SK-N-SH treated with all-trans-retinoic acid at 6 μM for 48 hours (cell line): ENCODE data around the gene KLK8.

Experiments
- ATAC-seq: fragments of 200-7000 bp; cut with Tn5 transposase; 3 replicates; pipeline ENCODE4 v1.9.1; 2020; ENCODE audit warnings: mild to moderate bottlenecking, moderate library complexity
- ARNTL ChIP-seq: fragments of 450-650 bp; formaldehyde crosslinking; IDR thresholded peaks from 2 replicates; pipeline ENCODE4 v1.5.0; 2020; ENCODE audit warnings: low read depth, mild to moderate bottlenecking, moderate library complexity, borderline replicate concordance
- BACH2 ChIP-seq: fragments of 250-450 bp; sonication (Bioruptor Pico); IDR thresholded peaks from 2 replicates; pipeline ENCODE4 v1.9.0; 2021; ENCODE audit warnings: mild to moderate bottlenecking, borderline replicate concordance
- CSDC2 ChIP-seq: fragments of 250-450 bp; sonication (Bioruptor Pico); IDR thresholded peaks from 2 replicates; pipeline ENCODE4 v1.5.0; 2020; ENCODE audit warnings: mild to moderate bottlenecking, moderate library complexity
- ESRRG ChIP-seq: fragments of 250-450 bp; sonication (Bioruptor Pico); IDR thresholded peaks from 2 replicates; pipeline ENCODE4 v1.6.1; 2021; ENCODE audit warnings: mild to moderate bottlenecking
- GLIS3 ChIP-seq: fragments of 250-450 bp; sonication (Bioruptor Pico); IDR thresholded peaks from 2 replicates; pipeline ENCODE4 v1.5.0; 2020; ENCODE audit warnings: mild to moderate bottlenecking, moderate library complexity
- ISL1 ChIP-seq: fragments of 250-450 bp; sonication (Bioruptor Pico); IDR thresholded peaks from 2 replicates; pipeline ENCODE4 v2.1.2; 2022; ENCODE audit warnings: mild to moderate bottlenecking, moderate library complexity
- OSR1 ChIP-seq: fragments of 250-450 bp; sonication (Bioruptor Pico); IDR thresholded peaks from 2 replicates; pipeline ENCODE4 v1.8.0; 2022; ENCODE audit warnings: moderate library complexity, mild to moderate bottlenecking, inconsistent platforms
- PPARA ChIP-seq: fragments of 250-450 bp; sonication (Bioruptor Pico); IDR thresholded peaks from 2 replicates; pipeline ENCODE4 v1.5.0; 2020; ENCODE audit warnings: mild to moderate bottlenecking, borderline replicate concordance
- RARB ChIP-seq: fragments of 250-450 bp; sonication (Bioruptor Pico); IDR thresholded peaks from 2 replicates; pipeline ENCODE4 v1.8.0; 2021; ENCODE audit warnings: mild to moderate bottlenecking, moderate library complexity
- SNAI2 ChIP-seq: fragments of 250-450 bp; sonication (Bioruptor Pico); IDR thresholded peaks from 2 replicates; pipeline ENCODE4 v1.5.0; 2020; ENCODE audit warnings: mild to moderate bottlenecking, moderate library complexity
- TCF4 ChIP-seq: fragments of 250-450 bp; sonication (Bioruptor Pico); IDR thresholded peaks from 2 replicates; pipeline ENCODE4 v1.8.0; 2021; ENCODE audit warnings: mild to moderate bottlenecking, moderate library complexity, borderline replicate concordance
- TOX ChIP-seq: fragments of 250-450 bp; sonication (Bioruptor Pico); IDR thresholded peaks from 2 replicates; pipeline ENCODE4 v1.8.0; 2021; ENCODE audit warnings: mild to moderate bottlenecking, moderate library complexity, borderline replicate concordance
- ZFP3 ChIP-seq: fragments of 250-450 bp; sonication (Bioruptor Pico); IDR thresholded peaks from 2 replicates; pipeline ENCODE4 v1.5.0; 2020; ENCODE audit warnings: mild to moderate bottlenecking, moderate library complexity
- ZNF565 ChIP-seq: fragments of 450-650 bp; formaldehyde crosslinking; conservative IDR thresholded peaks from 2 replicates; pipeline ENCODE4 v1.5.0; 2020; ENCODE audit warnings: low read depth, mild to moderate bottlenecking, moderate library complexity
- ZNF70 ChIP-seq: fragments of 450-650 bp; formaldehyde crosslinking; IDR thresholded peaks from 2 replicates; pipeline ENCODE4 v1.5.0; 2020; ENCODE audit warnings: mild to moderate bottlenecking, moderate library complexity
- ZNF8 ChIP-seq: fragments of 450-650 bp; formaldehyde crosslinking; IDR thresholded peaks from 2 replicates; pipeline ENCODE4 v1.5.0; 2020; ENCODE audit warnings: mild to moderate bottlenecking, moderate library complexity
- TF ChIP-seq, protein P1 (sequence below): fragments of 250-450 bp; sonication (Bioruptor Pico); IDR thresholded peaks from 2 replicates; pipeline ENCODE4 v1.5.1; 2020; ENCODE audit warnings: low read depth, mild to moderate bottlenecking, moderate library complexity
- TF ChIP-seq, protein P2 (sequence below): fragments of 250-450 bp; sonication (Bioruptor Pico); IDR thresholded peaks from 2 replicates; pipeline ENCODE4 v1.8.0; 2021; ENCODE audit warnings: low read depth, mild to moderate bottlenecking, moderate library complexity, borderline replicate concordance
- TF ChIP-seq, protein P3 (sequence below): fragments of 250-450 bp; sonication (Bioruptor Pico); IDR thresholded peaks from 2 replicates; pipeline ENCODE4 v1.8.0; 2020; ENCODE audit warnings: mild to moderate bottlenecking, moderate library complexity, borderline replicate concordance
- TF ChIP-seq, protein P4 (sequence below): fragments of 250-450 bp; sonication (Bioruptor Pico); IDR thresholded peaks from 2 replicates; pipeline ENCODE4 v1.5.0; 2020; ENCODE audit warnings: mild to moderate bottlenecking, moderate library complexity

Gene KLK8

DNA sequence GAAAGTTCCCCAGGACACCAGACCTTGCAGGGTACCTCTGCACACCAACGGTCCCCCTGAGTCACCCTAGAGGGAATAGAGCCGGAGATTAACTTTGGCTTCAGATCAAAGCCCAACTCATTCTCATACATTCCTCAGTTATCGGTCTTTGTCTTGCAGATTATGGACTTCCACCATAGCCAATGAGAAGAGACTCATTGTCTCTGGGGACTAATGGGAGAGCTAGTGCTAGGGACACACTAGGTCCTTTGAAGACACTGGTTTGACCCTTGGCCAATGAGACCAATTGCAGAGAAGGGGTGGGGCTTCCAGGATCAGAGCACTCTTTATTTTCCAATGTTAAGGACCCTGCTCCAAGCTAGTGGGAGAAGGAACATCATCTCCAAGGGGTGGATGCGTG lies 23.8 kb downstream of the KLK8 start (continued):
- TF ChIP-seq, protein P1, sequence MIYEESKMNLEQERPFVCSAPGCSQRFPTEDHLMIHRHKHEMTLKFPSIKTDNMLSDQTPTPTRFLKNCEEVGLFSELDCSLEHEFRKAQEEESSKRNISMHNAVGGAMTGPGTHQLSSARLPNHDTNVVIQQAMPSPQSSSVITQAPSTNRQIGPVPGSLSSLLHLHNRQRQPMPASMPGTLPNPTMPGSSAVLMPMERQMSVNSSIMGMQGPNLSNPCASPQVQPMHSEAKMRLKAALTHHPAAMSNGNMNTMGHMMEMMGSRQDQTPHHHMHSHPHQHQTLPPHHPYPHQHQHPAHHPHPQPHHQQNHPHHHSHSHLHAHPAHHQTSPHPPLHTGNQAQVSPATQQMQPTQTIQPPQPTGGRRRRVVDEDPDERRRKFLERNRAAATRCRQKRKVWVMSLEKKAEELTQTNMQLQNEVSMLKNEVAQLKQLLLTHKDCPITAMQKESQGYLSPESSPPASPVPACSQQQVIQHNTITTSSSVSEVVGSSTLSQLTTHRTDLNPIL (CRISPR knock-in tag): no peak
- TF ChIP-seq OSR1 (CRISPR knock-in tag) (no peak), SNAI2 (CRISPR knock-in tag) (no peak)

DNA sequence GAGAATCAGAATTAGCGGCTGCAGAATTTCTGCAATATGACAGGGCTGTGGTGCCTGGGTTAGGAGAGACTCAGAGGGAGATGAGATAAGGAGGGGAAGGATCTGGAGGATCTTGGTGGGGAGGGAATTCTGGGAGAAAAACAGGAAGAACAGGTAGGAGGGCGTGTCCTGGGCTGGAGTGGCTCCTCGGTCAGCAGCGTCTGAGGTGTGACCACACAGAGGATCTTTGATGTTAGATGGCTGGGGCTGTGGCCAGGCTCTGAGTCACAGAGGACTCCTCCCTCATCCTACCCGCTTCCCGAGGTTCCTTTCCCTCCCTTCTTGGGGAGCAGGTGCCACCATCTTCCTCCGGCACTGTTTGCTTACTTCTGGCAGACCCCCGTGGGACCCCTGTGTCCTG lies 25.6 kb downstream of the KLK8 start:
- ATAC-seq: no peak
- TF ChIP-seq TOX (CRISPR knock-in tag): no peak
- TF ChIP-seq, protein P2, sequence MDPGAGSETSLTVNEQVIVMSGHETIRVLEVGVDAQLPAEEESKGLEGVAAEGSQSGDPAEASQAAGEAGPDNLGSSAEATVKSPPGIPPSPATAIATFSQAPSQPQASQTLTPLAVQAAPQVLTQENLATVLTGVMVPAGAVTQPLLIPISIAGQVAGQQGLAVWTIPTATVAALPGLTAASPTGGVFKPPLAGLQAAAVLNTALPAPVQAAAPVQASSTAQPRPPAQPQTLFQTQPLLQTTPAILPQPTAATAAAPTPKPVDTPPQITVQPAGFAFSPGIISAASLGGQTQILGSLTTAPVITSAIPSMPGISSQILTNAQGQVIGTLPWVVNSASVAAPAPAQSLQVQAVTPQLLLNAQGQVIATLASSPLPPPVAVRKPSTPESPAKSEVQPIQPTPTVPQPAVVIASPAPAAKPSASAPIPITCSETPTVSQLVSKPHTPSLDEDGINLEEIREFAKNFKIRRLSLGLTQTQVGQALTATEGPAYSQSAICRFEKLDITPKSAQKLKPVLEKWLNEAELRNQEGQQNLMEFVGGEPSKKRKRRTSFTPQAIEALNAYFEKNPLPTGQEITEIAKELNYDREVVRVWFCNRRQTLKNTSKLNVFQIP (CRISPR knock-in tag): no peak
- TF ChIP-seq ISL1: no peak
- no peak for TF ChIP-seq ARNTL
- TF ChIP-seq PPARA (CRISPR knock-in tag): no peak
- TF ChIP-seq TCF4 (CRISPR knock-in tag): no peak
- no peak for TF ChIP-seq ZNF8 (CRISPR knock-in tag)
- TF ChIP-seq, protein P1 (CRISPR knock-in tag): no peak
- TF ChIP-seq, protein P3, sequence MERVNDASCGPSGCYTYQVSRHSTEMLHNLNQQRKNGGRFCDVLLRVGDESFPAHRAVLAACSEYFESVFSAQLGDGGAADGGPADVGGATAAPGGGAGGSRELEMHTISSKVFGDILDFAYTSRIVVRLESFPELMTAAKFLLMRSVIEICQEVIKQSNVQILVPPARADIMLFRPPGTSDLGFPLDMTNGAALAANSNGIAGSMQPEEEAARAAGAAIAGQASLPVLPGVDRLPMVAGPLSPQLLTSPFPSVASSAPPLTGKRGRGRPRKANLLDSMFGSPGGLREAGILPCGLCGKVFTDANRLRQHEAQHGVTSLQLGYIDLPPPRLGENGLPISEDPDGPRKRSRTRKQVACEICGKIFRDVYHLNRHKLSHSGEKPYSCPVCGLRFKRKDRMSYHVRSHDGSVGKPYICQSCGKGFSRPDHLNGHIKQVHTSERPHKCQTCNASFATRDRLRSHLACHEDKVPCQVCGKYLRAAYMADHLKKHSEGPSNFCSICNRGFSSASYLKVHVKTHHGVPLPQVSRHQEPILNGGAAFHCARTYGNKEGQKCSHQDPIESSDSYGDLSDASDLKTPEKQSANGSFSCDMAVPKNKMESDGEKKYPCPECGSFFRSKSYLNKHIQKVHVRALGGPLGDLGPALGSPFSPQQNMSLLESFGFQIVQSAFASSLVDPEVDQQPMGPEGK (CRISPR knock-in tag): no peak
- TF ChIP-seq ESRRG: no peak
- no peak for TF ChIP-seq ZNF70 (CRISPR knock-in tag)
- TF ChIP-seq, protein P4, sequence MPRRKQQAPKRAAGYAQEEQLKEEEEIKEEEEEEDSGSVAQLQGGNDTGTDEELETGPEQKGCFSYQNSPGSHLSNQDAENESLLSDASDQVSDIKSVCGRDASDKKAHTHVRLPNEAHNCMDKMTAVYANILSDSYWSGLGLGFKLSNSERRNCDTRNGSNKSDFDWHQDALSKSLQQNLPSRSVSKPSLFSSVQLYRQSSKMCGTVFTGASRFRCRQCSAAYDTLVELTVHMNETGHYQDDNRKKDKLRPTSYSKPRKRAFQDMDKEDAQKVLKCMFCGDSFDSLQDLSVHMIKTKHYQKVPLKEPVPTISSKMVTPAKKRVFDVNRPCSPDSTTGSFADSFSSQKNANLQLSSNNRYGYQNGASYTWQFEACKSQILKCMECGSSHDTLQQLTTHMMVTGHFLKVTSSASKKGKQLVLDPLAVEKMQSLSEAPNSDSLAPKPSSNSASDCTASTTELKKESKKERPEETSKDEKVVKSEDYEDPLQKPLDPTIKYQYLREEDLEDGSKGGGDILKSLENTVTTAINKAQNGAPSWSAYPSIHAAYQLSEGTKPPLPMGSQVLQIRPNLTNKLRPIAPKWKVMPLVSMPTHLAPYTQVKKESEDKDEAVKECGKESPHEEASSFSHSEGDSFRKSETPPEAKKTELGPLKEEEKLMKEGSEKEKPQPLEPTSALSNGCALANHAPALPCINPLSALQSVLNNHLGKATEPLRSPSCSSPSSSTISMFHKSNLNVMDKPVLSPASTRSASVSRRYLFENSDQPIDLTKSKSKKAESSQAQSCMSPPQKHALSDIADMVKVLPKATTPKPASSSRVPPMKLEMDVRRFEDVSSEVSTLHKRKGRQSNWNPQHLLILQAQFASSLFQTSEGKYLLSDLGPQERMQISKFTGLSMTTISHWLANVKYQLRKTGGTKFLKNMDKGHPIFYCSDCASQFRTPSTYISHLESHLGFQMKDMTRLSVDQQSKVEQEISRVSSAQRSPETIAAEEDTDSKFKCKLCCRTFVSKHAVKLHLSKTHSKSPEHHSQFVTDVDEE (CRISPR knock-in tag): no peak
- no peak for TF ChIP-seq ZNF565 (CRISPR knock-in tag)
- no peak for TF ChIP-seq RARB (CRISPR knock-in tag)
- no peak for TF ChIP-seq GLIS3 (CRISPR knock-in tag)
- TF ChIP-seq SNAI2 (CRISPR knock-in tag): no peak
- TF ChIP-seq BACH2 (CRISPR knock-in tag): no peak
- no peak for TF ChIP-seq CSDC2 (CRISPR knock-in tag)

DNA sequence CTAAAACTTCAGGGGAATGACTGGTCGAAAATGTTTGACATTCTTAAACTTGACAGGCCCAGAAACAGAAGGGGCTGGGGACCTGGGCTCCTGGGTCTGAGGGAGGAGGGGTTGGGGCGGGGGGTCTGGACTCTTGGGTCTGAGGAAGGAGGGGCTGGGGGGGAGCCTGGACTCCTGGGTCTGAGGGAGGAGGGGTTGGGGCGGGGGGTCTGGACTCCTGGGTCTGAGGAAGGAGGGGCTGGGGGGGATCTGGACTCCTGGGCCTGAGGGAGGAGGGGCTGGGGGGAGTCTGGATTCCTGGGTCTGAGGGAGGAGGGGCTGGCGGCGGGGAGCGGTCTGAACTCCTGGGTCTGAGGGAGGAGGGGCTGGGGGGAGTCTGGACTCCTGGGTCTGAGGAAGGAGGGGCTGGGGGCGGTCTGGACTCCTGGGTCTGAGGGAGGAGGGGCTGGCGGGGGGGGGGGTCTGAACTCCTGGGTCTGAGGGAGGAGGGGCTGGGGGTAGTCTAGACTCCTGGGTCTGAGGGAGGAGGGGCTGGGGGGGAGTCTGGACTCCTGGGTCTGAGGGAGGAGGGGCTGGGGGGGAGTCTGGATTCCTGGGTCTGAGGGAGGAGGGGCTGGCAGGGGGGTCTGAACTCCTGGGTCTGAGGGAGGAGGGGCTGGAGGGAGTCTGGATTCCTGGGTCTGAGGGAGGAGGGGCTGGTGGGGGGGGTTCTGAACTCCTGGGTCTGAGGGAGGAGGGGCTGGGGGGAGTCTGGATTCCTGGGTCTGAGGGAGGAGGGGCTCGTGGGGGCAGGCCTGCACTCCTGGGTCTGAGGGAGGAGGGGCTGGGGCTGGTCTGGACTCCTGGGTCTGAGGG lies 26.5 kb downstream of the KLK8 start:
- TF ChIP-seq ZNF8 (CRISPR knock-in tag) (no peak), ZFP3 (CRISPR knock-in tag) (no peak), RARB (CRISPR knock-in tag) (no peak), CSDC2 (CRISPR knock-in tag) (no peak), ISL1 (no peak), GLIS3 (CRISPR knock-in tag) (no peak), TCF4 (CRISPR knock-in tag) (no peak), ZNF70 (CRISPR knock-in tag) (no peak), TOX (CRISPR knock-in tag) (no peak), ARNTL (no peak), BACH2 (CRISPR knock-in tag) (no peak), OSR1 (CRISPR knock-in tag) (no peak)
- TF ChIP-seq, protein P2 (CRISPR knock-in tag): no peak
- TF ChIP-seq, protein P3 (CRISPR knock-in tag): no peak
- TF ChIP-seq, protein P1 (CRISPR knock-in tag): no peak
- ATAC-seq: no peak
